Panc1 (cell line): ENCODE results near the gene SBK1.

Experiments used
- CTCF ChIP-seq: fragments of 450-650 bp; IDR thresholded peaks from 2 replicates; pipeline ENCODE4 v1.5.1; 2017; ENCODE audit warnings: mild to moderate bottlenecking
- POLR2AphosphoS5 ChIP-seq: IDR thresholded peaks from 2 replicates; pipeline ENCODE4 v1.6.1; 2012; ENCODE audit warnings: mild to moderate bottlenecking, low read depth, low read length, moderate library complexity

- TF ChIP-seq CTCF = no peak
- TF ChIP-seq POLR2AphosphoS5 = no peak
Measured at GRCh38 chr16:28307936-28308335, 15.6 kb downstream of the SBK1 start.
